GM12878 (cell line): ENCODE data around the gene RALGDS. TPM values are rescaled to one million over a fixed set of nuclear protein-coding genes. Genes with fewer than 3 reads are reported as not detected.

Experiments
- ATAC-seq: fragments of 200-7000 bp; cut with Tn5 transposase; 3 replicates; pipeline ENCODE4 v1.9.1; 2020; ENCODE audit warnings: mild to moderate bottlenecking, moderate library complexity
- BruUV-seq: library from RNA; stranded (reverse); fragments of 400-500 nt; replicated peaks from 2 replicates; lab custom pipeline; 2021; lab: Mats Ljungman, UMichigan
- CTCF ChIA-PET: fragments of 300-600 bp; sonication (Branson Sonifier 250); formaldehyde crosslinking; extraction: SDS; loops from one replicate; lab custom pipeline; 2021; ENCODE audit warnings: inconsistent platforms; lab: Yijun Ruan, JAX
- POLR2A ChIA-PET: fragments of 350-600 bp; formaldehyde crosslinking; extraction: SDS; loops from one replicate; lab custom pipeline; 2021; ENCODE audit warnings: inconsistent platforms; lab: Charles Lee
- RAD21 ChIA-PET: fragments of 300-600 bp; sonication (Branson Sonifier 250); formaldehyde crosslinking; loops from one replicate; lab custom pipeline; 2023; ENCODE audit warnings: antibody characterized with exemption; ENCODE audit not compliant: unreplicated experiment; lab: Charles Lee
- SMC1A ChIA-PET: fragments of 300-600 bp; sonication (Branson Sonifier 250); formaldehyde crosslinking; loops from one replicate; lab custom pipeline; 2023; ENCODE audit not compliant: unreplicated experiment, uncharacterized antibody; lab: Charles Lee
- DNase-seq: peaks from one replicate; pipeline ENCODE4 v3.0.0-alpha.2; 2011; ENCODE audit warnings: low read depth, low spot score
- FAIRE-seq: peaks from 3 replicates; lab custom pipeline; 2011; peaks lifted over from hg19 to GRCh38; lab: Jason Lieb, UNC
- H2AFZ ChIP-seq: 2 replicates; pipeline ENCODE4 v1.6.0; 2011; ENCODE audit warnings: low read depth, low read length, control low read depth; ENCODE audit not compliant: control insufficient read depth
- H3K27ac ChIP-seq: 2 replicates; pipeline ENCODE4 v1.5.1; 2011; ENCODE audit warnings: control low read depth; ENCODE audit not compliant: control insufficient read depth, insufficient read depth
- H3K27me3 ChIP-seq, 2 experiments: replicated peaks in 1 of 2; 2 replicates each; pipeline versions ENCODE4 v1.6.0 to v1.6.1; 2011; ENCODE audit warnings: low read length in 1 of 2; ENCODE audit not compliant: control insufficient read depth in 2 of 2, insufficient read depth in 2 of 2
- H3K36me3 ChIP-seq, 2 experiments: 2 replicates each; pipeline ENCODE4 v1.5.1; 2011; ENCODE audit warnings: low read length in 1 of 2; ENCODE audit not compliant: control insufficient read depth in 2 of 2, insufficient read depth in 2 of 2
- H3K4me1 ChIP-seq: 2 replicates; pipeline ENCODE4 v1.6.1; 2011; ENCODE audit warnings: mild to moderate bottlenecking, low read length, moderate library complexity, mixed read lengths; ENCODE audit not compliant: control insufficient read depth, insufficient read depth
- H3K4me2 ChIP-seq: 2 replicates; pipeline ENCODE4 v1.6.0; 2011; ENCODE audit warnings: control low read depth; ENCODE audit not compliant: control insufficient read depth, insufficient read depth
- H3K4me3 ChIP-seq: fragments of 200-600 bp; sonication (generic); 2 replicates; pipeline ENCODE4 v1.5.1; 2016
- H3K79me2 ChIP-seq: 2 replicates; pipeline ENCODE4 v1.6.0; 2011; ENCODE audit warnings: low read length; ENCODE audit not compliant: control insufficient read depth, insufficient read depth
- H3K9ac ChIP-seq: 2 replicates; pipeline ENCODE4 v1.8.0; 2011; ENCODE audit warnings: low read length, control low read depth, mixed read lengths; ENCODE audit not compliant: control insufficient read depth, insufficient read depth
- H3K9me3 ChIP-seq: replicated peaks from 3 replicates; pipeline ENCODE4 v1.5.1; 2011; ENCODE audit warnings: mild to moderate bottlenecking, low read length; ENCODE audit not compliant: control insufficient read depth, insufficient read depth
- H4K20me1 ChIP-seq: 2 replicates; pipeline ENCODE4 v1.6.0; 2011; ENCODE audit not compliant: control insufficient read depth, insufficient read depth
- CHD4 ChIP-seq: fragments of 200-600 bp; sonication (generic); IDR thresholded peaks from 2 replicates; pipeline ENCODE4 v1.6.1; 2016; ENCODE audit warnings: mild to moderate bottlenecking
- KAT2A ChIP-seq: conservative IDR thresholded peaks from 2 replicates; pipeline ENCODE4 v1.6.1; 2011; ENCODE audit warnings: low read depth, low read length; ENCODE audit not compliant: control insufficient read depth
- RAD21 ChIP-seq: IDR thresholded peaks from 2 replicates; pipeline ENCODE4 v1.6.1; 2011; ENCODE audit warnings: mild to moderate bottlenecking, low read depth, low read length, moderate library complexity; ENCODE audit not compliant: insufficient read depth
- RELA ChIP-seq: fragments of 450-650 bp; IDR thresholded peaks from 2 replicates; pipeline ENCODE4 v1.8.0; 2014; ENCODE audit warnings: borderline replicate concordance; ENCODE audit not compliant: partially characterized antibody
- RUNX3 ChIP-seq: IDR thresholded peaks from 2 replicates; pipeline ENCODE4 v1.6.1; 2012; ENCODE audit warnings: low read length, inconsistent platforms
- ZNF24 ChIP-seq: fragments of 450-650 bp; IDR thresholded peaks from 2 replicates; pipeline ENCODE4 v1.6.1; 2017; ENCODE audit warnings: antibody characterized with exemption, mild to moderate bottlenecking
- ZNF622 ChIP-seq: fragments of 450-650 bp; IDR thresholded peaks from 2 replicates; pipeline ENCODE4 v1.6.1; 2017; ENCODE audit warnings: mild to moderate bottlenecking, inconsistent platforms
- WGBS: methylation state at CpG from one replicate; pipeline ENCODE4 v1.1.6; 2016; ENCODE audit warnings: low lambda C conversion rate; ENCODE audit not compliant: insufficient replicate concordance, insufficient coverage; ENCODE audit errors: missing lambda C conversion rate; 5-methylcytosine and 5-hydroxymethylcytosine counted together
- in situ Hi-C: fragments of 300-500 bp; cut with MboI; formaldehyde crosslinking; loops from 9 replicates; pipeline ENCODE4 v1.14.3; 2018; ENCODE audit warnings: mixed read lengths
- intact Hi-C: fragments of 100-400 bp; cut with micrococcal nuclease; formaldehyde crosslinking; loops from one replicate; pipeline ENCODE4 v1.14.2; 2022; ENCODE audit not compliant: unreplicated experiment
- polyA plus RNA-seq, 11 experiments: library from polyadenylated mRNA; depleted of rRNA in 4 of 11; unstranded in 6 of 11; stranded (reverse) in 5 of 11; fragments of >200 nt; fragmentation: Nextera tagmentation in 4 of 11; fragmentation: Illumina TruSeq in 1 of 11; extraction: Ambion mirVana in 4 of 11; extraction: Trizol in 1 of 11; gene quantifications; 1 replicate in 1 of 11; 2 replicates in 10 of 11; pipeline versions ENCODE4 v1.2.1 to v1.2.3, GENCODE V29; 2011 to 2016; ENCODE audit warnings: inconsistent platforms in 2 of 11, missing spikeins in 2 of 11, low read depth in 1 of 11
- total RNA-seq, 4 experiments: library from RNA; depleted of rRNA in 3 of 4; stranded (reverse); fragments of >200 nt in 3 of 4; fragmentation: Illumina TruSeq in 1 of 4; extraction: Trizol in 1 of 4; gene quantifications; 2 replicates each; pipeline versions ENCODE4 v1.2.1 to v1.2.3, GENCODE V29; 2013 to 2021
- TF ChIP-seq, protein P1 (sequence below): IDR thresholded peaks from 2 replicates; pipeline ENCODE4 v1.6.1; 2011; ENCODE audit warnings: low read depth, low read length, improper control_type of control experiment, borderline replicate concordance

The RALGDS gene
- total and polyA plus RNA-seq, 10 of the 15 experiments (the other 5 are each of a cell fraction or from before 2014, with no cell fraction given) = 1.3 to 48.6 (median 21.2) TPM

DNA sequence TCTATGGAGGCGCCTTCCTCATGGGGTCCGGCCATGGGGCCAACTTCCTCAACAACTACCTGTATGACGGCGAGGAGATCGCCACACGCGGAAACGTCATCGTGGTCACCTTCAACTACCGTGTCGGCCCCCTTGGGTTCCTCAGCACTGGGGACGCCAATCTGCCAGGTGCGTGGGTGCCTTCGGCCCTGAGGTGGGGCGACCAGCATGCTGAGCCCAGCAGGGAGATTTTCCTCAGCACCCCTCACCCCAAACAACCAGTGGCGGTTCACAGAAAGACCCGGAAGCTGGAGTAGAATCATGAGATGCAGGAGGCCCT, 56.0 kb downstream of the RALGDS start:
- H3K4me1 ChIP-seq = peaks cover 8% of the 10 kb centered on the region
- no peaks in the 10 kb centered on the region for H3K9me3 ChIP-seq
- no peak overlapping the region for H2AFZ ChIP-seq
- H3K9ac ChIP-seq = no peak overlapping the region
- DNase-seq (no peak), FAIRE-seq (no peak), ATAC-seq (no peak)
- POLR2A ChIA-PET = no interaction called here
- H3K27me3 ChIP-seq = no peaks in the 10 kb centered on the region
- H3K36me3 ChIP-seq = no peaks in the 10 kb centered on the region
- in situ Hi-C loops = no loop called here
- RAD21 ChIA-PET = no interaction called here
- no peak overlapping the region for H3K4me2 ChIP-seq
- no TSS peak for BruUV-seq
- no peak overlapping the region for H3K4me3 ChIP-seq
- CTCF ChIA-PET = interaction anchor here (0.7 to 1.3 kb wide), 2 partner anchors 43 to 87 kb away, joined by 3 read pairs; no protein-coding TSS in a partner anchor
- intact Hi-C loops = no loop called here
- 41% methylated on average over 17 of the region's 17 CpGs for WGBS
- SMC1A ChIA-PET = no interaction called here
- no peaks in the 10 kb centered on the region for H3K79me2 ChIP-seq
- no peak overlapping the region for H3K27ac ChIP-seq
- TF ChIP-seq RAD21 = no peak
- TF ChIP-seq RELA = no peak
- TF ChIP-seq CHD4 = no peak
- H4K20me1 ChIP-seq = no peaks in the 10 kb centered on the region

DNA sequence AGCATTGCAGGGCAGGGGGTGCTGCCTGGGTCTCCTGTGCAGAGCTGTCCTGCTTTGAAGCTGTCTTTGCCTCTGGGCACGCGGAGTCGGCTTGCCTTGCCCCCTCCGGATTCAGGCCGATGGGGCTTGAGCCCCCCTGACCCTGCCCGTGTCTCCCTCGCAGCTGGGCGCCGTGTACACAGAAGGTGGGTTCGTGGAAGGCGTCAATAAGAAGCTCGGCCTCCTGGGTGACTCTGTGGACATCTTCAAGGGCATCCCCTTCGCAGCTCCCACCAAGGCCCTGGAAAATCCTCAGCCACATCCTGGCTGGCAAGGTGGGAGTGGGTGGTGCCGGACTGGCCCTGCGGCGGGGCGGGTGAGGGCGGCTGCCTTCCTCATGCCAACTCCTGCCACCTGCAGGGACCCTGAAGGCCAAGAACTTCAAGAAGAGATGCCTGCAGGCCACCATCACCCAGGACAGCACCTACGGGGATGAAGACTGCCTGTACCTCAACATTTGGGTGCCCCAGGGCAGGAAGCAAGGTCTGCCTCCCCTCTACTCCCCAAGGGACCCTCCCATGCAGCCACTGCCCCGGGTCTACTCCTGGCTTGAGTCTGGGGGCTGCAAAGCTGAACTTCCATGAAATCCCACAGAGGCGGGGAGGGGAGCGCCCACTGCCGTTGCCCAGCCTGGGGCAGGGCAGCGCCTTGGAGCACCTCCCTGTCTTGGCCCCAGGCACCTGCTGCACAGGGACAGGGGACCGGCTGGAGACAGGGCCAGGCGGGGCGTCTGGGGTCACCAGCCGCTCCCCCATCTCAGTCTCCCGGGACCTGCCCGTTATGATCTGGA, 56.6 kb downstream of the RALGDS start:
- Histone ChIP-seq H3K79me2 (no peaks in the 10 kb centered on the region), H3K4me1 (peaks cover 14% of the 10 kb centered on the region), H3K9me3 (no peaks in the 10 kb centered on the region), H3K36me3 (no peaks in the 10 kb centered on the region), H4K20me1 (no peaks in the 10 kb centered on the region), H3K4me2 (no peak overlapping the region), H3K27ac (no peak overlapping the region), H2AFZ (no peak overlapping the region), H3K27me3 (no peaks in the 10 kb centered on the region), H3K9ac (no peak overlapping the region), H3K4me3 (no peak overlapping the region)
- SMC1A ChIA-PET = no interaction called here
- intact Hi-C loops (no loop called here), in situ Hi-C loops (no loop called here)
- WGBS = 69% methylated on average over 30 of the region's 30 CpGs
- RAD21 ChIA-PET = no interaction called here
- POLR2A ChIA-PET = no interaction called here
- FAIRE-seq (no peak), DNase-seq (no peak), ATAC-seq (no peak)
- CTCF ChIA-PET = interaction anchor here (0.6 to 1.3 kb wide), 3 partner anchors 39 to 81 kb away, joined by 3 to 4 read pairs (median 3); no protein-coding TSS in a partner anchor
- no TSS peak for BruUV-seq
- TF ChIP-seq ZNF24 = no peak
- no peak for TF ChIP-seq KAT2A
- TF ChIP-seq RUNX3 = no peak
- TF ChIP-seq ZNF622 = no peak
- TF ChIP-seq, protein P1, sequence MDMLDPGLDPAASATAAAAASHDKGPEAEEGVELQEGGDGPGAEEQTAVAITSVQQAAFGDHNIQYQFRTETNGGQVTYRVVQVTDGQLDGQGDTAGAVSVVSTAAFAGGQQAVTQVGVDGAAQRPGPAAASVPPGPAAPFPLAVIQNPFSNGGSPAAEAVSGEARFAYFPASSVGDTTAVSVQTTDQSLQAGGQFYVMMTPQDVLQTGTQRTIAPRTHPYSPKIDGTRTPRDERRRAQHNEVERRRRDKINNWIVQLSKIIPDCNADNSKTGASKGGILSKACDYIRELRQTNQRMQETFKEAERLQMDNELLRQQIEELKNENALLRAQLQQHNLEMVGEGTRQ = no peak
